ENCODE measurements around the gene NDUFAF5.

DNA sequence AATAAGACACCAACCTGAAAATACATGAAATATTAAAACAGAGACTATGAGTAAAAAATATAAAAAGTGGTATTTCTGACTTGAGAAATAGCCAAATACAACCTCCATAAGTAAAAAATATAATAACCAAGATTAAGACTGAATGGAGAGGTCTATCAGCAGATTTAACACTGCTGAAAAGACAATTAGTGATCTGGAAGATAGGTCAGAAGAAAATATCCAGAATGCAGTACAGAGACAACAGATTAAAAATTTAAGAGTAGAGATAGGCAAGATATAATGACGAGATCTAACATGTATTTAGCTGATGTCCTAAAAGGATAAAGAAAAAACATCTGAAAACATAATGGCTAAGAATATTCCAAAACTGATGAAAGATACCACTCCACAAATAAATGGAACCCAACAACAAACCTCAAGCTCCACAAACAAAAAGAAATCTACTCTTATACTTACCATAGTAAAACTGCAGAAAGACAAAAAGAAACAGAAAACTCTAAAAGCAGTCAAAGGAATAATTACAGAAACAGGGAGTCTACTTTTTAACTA lies 18.9 kb upstream of the NDUFAF5 start:
- TF ChIP-seq POLR2A (IDR thresholded peaks at IDR 0.05; ENCODE audit: control extremely low read depth in 1 of 2, low read depth in 2 of 2, low read length in 2 of 2) (no peak), TAF1 (IDR thresholded peaks at IDR 0.05; ENCODE audit: low read depth, low read length) (no peak), POLR2AphosphoS5 (IDR thresholded peaks at IDR 0.05; ENCODE audit: low read depth, low read length) (no peak), SIX5 (IDR thresholded peaks at IDR 0.05; ENCODE audit: low read depth, low read length) (no peak), EP300 (IDR thresholded peaks at IDR 0.05; ENCODE audit: borderline replicate concordance in 1 of 2, low read depth in 2 of 2, low read length in 2 of 2) (no peak)
- TF ChIP-seq, protein P1, sequence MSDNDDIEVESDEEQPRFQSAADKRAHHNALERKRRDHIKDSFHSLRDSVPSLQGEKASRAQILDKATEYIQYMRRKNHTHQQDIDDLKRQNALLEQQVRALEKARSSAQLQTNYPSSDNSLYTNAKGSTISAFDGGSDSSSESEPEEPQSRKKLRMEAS (IDR thresholded peaks at IDR 0.05), result no peak
- TF ChIP-seq, protein P2, sequence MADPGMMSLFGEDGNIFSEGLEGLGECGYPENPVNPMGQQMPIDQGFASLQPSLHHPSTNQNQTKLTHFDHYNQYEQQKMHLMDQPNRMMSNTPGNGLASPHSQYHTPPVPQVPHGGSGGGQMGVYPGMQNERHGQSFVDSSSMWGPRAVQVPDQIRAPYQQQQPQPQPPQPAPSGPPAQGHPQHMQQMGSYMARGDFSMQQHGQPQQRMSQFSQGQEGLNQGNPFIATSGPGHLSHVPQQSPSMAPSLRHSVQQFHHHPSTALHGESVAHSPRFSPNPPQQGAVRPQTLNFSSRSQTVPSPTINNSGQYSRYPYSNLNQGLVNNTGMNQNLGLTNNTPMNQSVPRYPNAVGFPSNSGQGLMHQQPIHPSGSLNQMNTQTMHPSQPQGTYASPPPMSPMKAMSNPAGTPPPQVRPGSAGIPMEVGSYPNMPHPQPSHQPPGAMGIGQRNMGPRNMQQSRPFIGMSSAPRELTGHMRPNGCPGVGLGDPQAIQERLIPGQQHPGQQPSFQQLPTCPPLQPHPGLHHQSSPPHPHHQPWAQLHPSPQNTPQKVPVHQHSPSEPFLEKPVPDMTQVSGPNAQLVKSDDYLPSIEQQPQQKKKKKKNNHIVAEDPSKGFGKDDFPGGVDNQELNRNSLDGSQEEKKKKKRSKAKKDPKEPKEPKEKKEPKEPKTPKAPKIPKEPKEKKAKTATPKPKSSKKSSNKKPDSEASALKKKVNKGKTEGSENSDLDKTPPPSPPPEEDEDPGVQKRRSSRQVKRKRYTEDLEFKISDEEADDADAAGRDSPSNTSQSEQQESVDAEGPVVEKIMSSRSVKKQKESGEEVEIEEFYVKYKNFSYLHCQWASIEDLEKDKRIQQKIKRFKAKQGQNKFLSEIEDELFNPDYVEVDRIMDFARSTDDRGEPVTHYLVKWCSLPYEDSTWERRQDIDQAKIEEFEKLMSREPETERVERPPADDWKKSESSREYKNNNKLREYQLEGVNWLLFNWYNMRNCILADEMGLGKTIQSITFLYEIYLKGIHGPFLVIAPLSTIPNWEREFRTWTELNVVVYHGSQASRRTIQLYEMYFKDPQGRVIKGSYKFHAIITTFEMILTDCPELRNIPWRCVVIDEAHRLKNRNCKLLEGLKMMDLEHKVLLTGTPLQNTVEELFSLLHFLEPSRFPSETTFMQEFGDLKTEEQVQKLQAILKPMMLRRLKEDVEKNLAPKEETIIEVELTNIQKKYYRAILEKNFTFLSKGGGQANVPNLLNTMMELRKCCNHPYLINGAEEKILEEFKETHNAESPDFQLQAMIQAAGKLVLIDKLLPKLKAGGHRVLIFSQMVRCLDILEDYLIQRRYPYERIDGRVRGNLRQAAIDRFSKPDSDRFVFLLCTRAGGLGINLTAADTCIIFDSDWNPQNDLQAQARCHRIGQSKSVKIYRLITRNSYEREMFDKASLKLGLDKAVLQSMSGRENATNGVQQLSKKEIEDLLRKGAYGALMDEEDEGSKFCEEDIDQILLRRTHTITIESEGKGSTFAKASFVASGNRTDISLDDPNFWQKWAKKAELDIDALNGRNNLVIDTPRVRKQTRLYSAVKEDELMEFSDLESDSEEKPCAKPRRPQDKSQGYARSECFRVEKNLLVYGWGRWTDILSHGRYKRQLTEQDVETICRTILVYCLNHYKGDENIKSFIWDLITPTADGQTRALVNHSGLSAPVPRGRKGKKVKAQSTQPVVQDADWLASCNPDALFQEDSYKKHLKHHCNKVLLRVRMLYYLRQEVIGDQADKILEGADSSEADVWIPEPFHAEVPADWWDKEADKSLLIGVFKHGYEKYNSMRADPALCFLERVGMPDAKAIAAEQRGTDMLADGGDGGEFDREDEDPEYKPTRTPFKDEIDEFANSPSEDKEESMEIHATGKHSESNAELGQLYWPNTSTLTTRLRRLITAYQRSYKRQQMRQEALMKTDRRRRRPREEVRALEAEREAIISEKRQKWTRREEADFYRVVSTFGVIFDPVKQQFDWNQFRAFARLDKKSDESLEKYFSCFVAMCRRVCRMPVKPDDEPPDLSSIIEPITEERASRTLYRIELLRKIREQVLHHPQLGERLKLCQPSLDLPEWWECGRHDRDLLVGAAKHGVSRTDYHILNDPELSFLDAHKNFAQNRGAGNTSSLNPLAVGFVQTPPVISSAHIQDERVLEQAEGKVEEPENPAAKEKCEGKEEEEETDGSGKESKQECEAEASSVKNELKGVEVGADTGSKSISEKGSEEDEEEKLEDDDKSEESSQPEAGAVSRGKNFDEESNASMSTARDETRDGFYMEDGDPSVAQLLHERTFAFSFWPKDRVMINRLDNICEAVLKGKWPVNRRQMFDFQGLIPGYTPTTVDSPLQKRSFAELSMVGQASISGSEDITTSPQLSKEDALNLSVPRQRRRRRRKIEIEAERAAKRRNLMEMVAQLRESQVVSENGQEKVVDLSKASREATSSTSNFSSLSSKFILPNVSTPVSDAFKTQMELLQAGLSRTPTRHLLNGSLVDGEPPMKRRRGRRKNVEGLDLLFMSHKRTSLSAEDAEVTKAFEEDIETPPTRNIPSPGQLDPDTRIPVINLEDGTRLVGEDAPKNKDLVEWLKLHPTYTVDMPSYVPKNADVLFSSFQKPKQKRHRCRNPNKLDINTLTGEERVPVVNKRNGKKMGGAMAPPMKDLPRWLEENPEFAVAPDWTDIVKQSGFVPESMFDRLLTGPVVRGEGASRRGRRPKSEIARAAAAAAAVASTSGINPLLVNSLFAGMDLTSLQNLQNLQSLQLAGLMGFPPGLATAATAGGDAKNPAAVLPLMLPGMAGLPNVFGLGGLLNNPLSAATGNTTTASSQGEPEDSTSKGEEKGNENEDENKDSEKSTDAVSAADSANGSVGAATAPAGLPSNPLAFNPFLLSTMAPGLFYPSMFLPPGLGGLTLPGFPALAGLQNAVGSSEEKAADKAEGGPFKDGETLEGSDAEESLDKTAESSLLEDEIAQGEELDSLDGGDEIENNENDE (IDR thresholded peaks at IDR 0.05; ENCODE audit: insufficient replicate concordance, low read length), result no peak
